ENCODE data around the gene CHI3L2. TPM values are rescaled to one million over a fixed set of nuclear protein-coding genes. Genes with fewer than 3 reads are reported as not detected.

The CHI3L2 gene, protein sequence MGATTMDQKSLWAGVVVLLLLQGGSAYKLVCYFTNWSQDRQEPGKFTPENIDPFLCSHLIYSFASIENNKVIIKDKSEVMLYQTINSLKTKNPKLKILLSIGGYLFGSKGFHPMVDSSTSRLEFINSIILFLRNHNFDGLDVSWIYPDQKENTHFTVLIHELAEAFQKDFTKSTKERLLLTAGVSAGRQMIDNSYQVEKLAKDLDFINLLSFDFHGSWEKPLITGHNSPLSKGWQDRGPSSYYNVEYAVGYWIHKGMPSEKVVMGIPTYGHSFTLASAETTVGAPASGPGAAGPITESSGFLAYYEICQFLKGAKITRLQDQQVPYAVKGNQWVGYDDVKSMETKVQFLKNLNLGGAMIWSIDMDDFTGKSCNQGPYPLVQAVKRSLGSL
- 6.2 and 10.5 TPM in 2 replicates for total RNA-seq (ENCODE audit: low replicate concordance)

DNA sequence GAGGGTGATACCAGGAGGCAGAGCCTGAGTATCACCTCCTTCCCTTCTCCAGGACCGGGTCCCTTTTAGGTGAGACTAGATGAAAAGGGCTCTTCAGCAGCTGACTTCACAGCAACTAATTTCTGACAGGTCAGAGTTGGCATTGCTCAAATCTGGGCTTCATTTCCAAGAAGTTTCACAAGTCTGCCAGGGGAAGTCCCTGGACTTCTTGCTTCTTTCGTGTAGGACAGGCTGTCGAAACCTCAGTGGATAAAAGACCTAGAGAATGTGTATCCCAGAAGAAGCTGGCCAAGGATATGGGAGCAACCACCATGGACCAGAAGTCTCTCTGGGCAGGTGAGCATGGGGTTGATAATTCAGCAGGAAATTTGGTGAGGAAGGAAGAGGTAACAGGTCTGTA is at the start of gene CHI3L2:
Gene CHI3L2 (plus strand): TSS at position 280 of the 400 bp plus-strand sequence. CDS start 17 bp downstream, at position 297.
- DNase-seq (ENCODE audit: low read depth): peak; percentile 76
- no peak within 1 kb of the TSS for H3K4me3 ChIP-seq (ENCODE audit: low read depth, low read length)
- TF ChIP-seq, protein P1, sequence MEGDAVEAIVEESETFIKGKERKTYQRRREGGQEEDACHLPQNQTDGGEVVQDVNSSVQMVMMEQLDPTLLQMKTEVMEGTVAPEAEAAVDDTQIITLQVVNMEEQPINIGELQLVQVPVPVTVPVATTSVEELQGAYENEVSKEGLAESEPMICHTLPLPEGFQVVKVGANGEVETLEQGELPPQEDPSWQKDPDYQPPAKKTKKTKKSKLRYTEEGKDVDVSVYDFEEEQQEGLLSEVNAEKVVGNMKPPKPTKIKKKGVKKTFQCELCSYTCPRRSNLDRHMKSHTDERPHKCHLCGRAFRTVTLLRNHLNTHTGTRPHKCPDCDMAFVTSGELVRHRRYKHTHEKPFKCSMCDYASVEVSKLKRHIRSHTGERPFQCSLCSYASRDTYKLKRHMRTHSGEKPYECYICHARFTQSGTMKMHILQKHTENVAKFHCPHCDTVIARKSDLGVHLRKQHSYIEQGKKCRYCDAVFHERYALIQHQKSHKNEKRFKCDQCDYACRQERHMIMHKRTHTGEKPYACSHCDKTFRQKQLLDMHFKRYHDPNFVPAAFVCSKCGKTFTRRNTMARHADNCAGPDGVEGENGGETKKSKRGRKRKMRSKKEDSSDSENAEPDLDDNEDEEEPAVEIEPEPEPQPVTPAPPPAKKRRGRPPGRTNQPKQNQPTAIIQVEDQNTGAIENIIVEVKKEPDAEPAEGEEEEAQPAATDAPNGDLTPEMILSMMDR (IDR thresholded peaks at IDR 0.05; ENCODE audit: insufficient read depth, low read length): no peak

DNA sequence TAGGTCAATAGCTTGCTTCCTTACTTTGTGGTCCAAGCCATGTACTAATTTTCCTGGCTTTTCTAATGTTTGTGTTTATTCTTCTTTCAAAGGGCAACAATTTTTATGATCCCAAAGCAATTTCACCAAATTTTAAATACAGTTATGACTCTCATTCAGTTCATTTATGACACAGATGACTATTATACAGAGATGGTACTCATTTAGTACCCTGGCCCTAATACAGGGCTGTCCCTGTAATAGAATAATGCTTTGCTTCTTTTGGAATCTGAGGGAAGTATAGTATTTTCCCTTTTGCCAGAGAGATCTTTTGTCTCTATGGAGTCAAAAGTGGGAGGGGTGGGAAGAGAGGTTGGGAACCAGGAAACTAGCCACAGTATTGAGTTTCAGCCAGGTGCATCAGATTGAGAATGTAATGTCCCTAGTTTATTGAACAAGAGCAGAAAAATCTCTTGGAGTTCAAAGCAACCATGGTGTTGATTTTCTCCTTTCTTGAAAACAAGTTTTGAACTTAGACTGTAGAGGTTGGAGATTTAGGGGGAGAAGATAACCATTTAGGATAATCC is 47.5 kb upstream of the CHI3L2 start:
- DNase-seq (ENCODE audit: low read depth): no peak
- TF ChIP-seq, protein P1 (IDR thresholded peaks at IDR 0.05; ENCODE audit: insufficient read depth, low read length): no peak
- no peak overlapping the region for H3K4me3 ChIP-seq (ENCODE audit: low read depth, low read length)

DNA sequence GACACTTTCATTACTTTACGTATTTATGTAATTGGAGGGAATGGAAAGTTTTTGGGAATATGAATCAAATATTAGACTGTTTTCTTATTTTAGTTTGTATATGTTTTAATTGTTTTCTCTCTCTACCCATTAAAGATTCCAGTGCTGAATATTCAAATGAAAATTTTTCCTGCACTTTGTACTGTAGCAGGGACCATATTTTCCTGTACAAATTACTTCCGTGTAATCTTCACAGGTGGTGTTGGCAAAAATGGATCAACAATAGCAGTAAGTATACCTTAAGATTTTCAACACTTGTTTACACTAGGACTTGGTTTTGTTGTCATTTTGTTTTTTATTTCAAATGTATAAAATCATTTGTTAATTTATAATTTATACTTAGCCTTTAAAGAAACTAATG is 45.5 kb upstream of the CHI3L2 start:
- DNase-seq (ENCODE audit: low read depth): no peak
- TF ChIP-seq, protein P1 (IDR thresholded peaks at IDR 0.05; ENCODE audit: insufficient read depth, low read length): no peak
- H3K4me3 ChIP-seq (ENCODE audit: low read depth, low read length): no peak overlapping the region

DNA sequence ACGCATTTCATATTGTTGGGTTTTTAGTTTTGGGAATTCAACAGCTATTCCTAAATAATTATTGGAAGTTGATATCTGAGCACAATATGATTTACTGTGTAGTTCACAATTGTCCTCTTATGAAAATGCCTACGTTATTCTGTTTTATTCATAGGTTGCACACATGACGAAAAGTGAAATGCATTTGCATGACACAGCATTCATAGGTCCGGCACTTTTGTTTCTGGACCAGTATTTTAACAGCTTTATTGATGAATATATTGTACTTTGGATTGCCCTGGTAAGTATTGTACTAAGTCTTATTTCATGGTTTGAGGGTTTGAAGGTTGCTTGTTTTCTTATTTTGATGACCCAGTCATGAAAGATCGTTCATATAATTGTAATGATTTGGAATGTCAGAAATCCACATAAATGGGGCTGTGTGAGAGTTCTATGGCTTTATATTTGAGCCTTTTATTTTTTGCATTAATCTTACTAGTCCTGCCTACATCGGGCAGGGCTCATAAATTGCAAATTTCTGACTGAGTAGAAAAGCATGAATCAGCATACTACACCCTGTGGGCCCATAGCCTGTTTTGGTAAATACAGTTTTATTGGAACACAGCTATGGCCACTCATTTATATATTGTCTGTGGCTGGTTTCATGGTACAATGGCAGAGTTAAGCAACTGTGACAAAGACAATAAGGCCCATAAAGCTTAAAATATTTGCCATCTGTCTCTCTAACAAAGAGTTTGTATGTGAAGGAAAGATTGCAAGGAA is 44.0 kb upstream of the CHI3L2 start:
- TF ChIP-seq, protein P1 (IDR thresholded peaks at IDR 0.05; ENCODE audit: insufficient read depth, low read length): no peak
- no peak for DNase-seq (ENCODE audit: low read depth)
- no peak overlapping the region for H3K4me3 ChIP-seq (ENCODE audit: low read depth, low read length)

DNA sequence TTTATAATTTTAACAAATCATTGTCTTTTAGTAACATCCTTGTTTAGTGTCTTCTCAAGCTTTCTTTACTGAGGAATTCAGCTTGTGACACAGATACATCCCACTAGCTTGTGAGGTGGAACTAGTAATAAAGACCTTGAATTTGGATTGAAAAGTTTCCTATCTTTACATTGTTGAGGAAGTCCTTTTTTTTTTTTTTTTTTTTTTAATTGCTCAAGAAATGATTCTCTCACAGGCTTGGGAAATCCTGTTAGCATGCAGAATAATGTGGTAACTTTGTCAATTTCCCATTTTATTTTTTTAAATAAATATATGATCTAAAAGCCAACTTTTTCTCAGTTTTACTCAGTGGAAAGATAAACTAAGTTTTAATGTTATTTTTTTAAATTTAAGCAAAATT is 42.9 kb upstream of the CHI3L2 start:
- no peak overlapping the region for H3K4me3 ChIP-seq (ENCODE audit: low read depth, low read length)
- no peak for DNase-seq (ENCODE audit: low read depth)
- TF ChIP-seq, protein P1 (IDR thresholded peaks at IDR 0.05; ENCODE audit: insufficient read depth, low read length): no peak

DNA sequence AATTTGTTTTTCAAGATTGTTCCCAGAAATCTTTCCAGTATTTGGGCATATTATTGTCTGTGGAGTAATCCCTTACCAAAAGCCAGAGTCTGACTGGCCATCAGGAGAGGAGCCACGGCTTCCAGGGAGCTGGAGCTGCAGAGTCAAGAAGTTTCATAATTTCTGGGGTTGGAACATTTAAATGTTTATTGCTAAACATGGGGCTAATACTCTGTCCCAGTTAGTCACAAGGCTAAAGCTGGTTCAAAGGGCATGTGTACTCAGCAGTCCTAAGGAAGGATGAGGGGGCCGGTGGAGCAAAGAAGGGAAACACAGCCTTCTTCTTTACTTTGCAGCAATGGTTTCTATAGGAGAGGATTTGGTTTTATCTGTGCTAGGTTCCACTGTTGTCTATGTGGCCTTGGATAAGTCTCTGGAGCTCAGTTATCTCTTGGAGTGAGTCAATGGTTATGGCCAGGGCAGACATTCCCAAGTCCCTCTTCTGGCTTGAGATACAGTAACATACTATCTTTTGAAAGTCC is 36.5 kb upstream of the CHI3L2 start:
- no peak overlapping the region for H3K4me3 ChIP-seq (ENCODE audit: low read depth, low read length)
- peak; percentile 64 for DNase-seq (ENCODE audit: low read depth)
- TF ChIP-seq, protein P1 (IDR thresholded peaks at IDR 0.05; ENCODE audit: insufficient read depth, low read length): no peak

Measured in fibroblast of the aortic adventitia (primary cell).